Measurements from ENCODE around the gene KMT2C.

KMT2C gene

DNA sequence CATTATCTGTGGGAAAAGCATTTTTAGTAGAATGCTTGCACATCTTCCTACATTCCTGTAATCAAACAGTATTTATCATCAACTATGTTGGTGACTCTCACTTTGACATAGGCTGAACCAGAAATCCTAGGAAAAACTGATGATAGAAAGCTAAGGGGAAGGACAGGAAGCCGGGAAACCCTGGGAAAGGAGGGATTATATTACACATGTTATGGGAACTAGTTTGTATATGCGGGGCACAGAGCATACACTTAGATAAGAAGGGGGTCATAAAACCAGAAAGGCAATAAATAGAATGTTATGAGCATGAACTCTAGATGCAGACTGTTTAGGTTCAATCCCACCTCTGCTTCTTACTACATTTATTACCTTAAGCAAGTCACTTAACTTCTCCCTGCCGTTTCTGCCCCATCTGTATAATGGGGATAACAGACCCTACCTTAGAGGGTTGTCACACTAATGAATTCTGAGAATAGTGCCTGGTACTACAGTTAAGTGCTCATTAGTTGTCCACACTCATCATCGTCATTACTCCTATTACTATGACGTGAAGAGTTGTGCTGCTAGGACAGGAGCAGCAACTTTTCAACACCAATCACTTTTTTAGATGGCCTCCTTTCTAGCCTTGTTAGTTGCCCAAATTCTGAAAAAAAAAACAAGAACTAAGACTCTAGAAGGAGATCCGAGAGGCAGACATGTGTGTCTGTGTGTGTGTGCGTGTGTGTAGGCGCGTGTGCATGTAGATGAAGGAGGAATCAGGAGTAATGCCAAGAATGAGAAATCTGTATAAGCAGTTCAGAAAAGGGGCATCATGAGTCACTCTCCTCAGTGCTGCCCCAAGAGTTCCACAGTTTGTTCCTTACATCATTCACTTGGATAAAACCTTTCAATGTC is 52.2 kb downstream of the KMT2C start (continued):
- TF ChIP-seq INSM2 (tag by site-specific recombination; IDR thresholded peaks at IDR 0.05), result no peak
- peak; percentile 29; the same call in 1 of the 2 replicates for TF ChIP-seq ZNF561 (tag by site-specific recombination; IDR thresholded peaks at IDR 0.05; ENCODE audit: borderline replicate concordance)
- TF ChIP-seq ZNF670 (tag by site-specific recombination; IDR thresholded peaks at IDR 0.05; ENCODE audit: low read depth), result no peak
- peak; percentile 13; the same call in 1 of the 2 replicates for TF ChIP-seq ZNF146 (tag by site-specific recombination; IDR thresholded peaks at IDR 0.05)
- no peak for TF ChIP-seq ZNF302 (tag by site-specific recombination; IDR thresholded peaks at IDR 0.05; ENCODE audit: low read depth)
- TF ChIP-seq BCL11B (tag by site-specific recombination; IDR thresholded peaks at IDR 0.05; ENCODE audit: low read depth), result peak; percentile 82; the same call in 1 of the 2 replicates
- TF ChIP-seq ZNF133 (tag by site-specific recombination; IDR thresholded peaks at IDR 0.05), result no peak
- peak; percentile 54; the same call in 1 of the 2 replicates for TF ChIP-seq ZSCAN30 (tag by site-specific recombination; IDR thresholded peaks at IDR 0.05)
- no peak for TF ChIP-seq AEBP2 (tag by site-specific recombination; IDR thresholded peaks at IDR 0.05; ENCODE audit: borderline replicate concordance)
- TF ChIP-seq SP3 (tag by site-specific recombination; IDR thresholded peaks at IDR 0.05), result no peak
- peak; percentile 42; the same call in 1 of the 2 replicates for TF ChIP-seq TRIM28 (IDR thresholded peaks at IDR 0.05; ENCODE audit: borderline replicate concordance, low read length)
- TF ChIP-seq ZNF629 (tag by site-specific recombination; IDR thresholded peaks at IDR 0.05), result peak; percentile 71
- TF ChIP-seq RBAK (tag by site-specific recombination; IDR thresholded peaks at IDR 0.05), result no peak
- no peak for TF ChIP-seq ZNF521 (tag by site-specific recombination; IDR thresholded peaks at IDR 0.05)
- peak; percentile 37; the same call in 1 of the 2 replicates for TF ChIP-seq ZNF423 (tag by site-specific recombination; IDR thresholded peaks at IDR 0.05)
- peak; percentile 70 for TF ChIP-seq ZNF660 (tag by site-specific recombination; IDR thresholded peaks at IDR 0.05)
- TF ChIP-seq ZNF513 (tag by site-specific recombination; IDR thresholded peaks at IDR 0.05), result peak; percentile 64; the same call in 1 of the 2 replicates
- TF ChIP-seq PRDM4 (tag by site-specific recombination; IDR thresholded peaks at IDR 0.05), result peak; percentile 61; the same call in 1 of the 2 replicates
- TF ChIP-seq PRDM1 (tag by site-specific recombination; IDR thresholded peaks at IDR 0.05), result 0 out of 2 replicates have a peak, but pooled peaks have one; percentile 9
- TF ChIP-seq ZBTB17 (tag by site-specific recombination; IDR thresholded peaks at IDR 0.05), result peak; percentile 29; the same call in 1 of the 2 replicates
- peak; percentile 84 for TF ChIP-seq IKZF3 (tag by site-specific recombination; IDR thresholded peaks at IDR 0.05)
- TF ChIP-seq ZXDB (tag by site-specific recombination; IDR thresholded peaks at IDR 0.05), result peak; percentile 80
- 0 out of 2 replicates have a peak, but pooled peaks have one; percentile 26 for TF ChIP-seq ZNF596 (tag by site-specific recombination; IDR thresholded peaks at IDR 0.05)
- 0 out of 2 replicates have a peak, but pooled peaks have one; percentile 32 for TF ChIP-seq HOXD13 (CRISPR knock-in tag; IDR thresholded peaks at IDR 0.05; ENCODE audit: borderline replicate concordance)
- TF ChIP-seq ZFP3 (tag by site-specific recombination; IDR thresholded peaks at IDR 0.05; ENCODE audit: low read depth), result no peak
- TF ChIP-seq ZNF335 (tag by site-specific recombination; conservative IDR thresholded peaks at IDR 0.05), result no peak; the same call in 1 of the 2 replicates
- TF ChIP-seq ZNF26 (tag by site-specific recombination; IDR thresholded peaks at IDR 0.05), result no peak
- no peak for TF ChIP-seq ZNF830 (tag by site-specific recombination; IDR thresholded peaks at IDR 0.05; ENCODE audit: low read depth)
